Measurements from ENCODE around the gene CLN6. TPM values are rescaled to one million over a fixed set of nuclear protein-coding genes. Genes with fewer than 3 reads are reported as not detected.

The CLN6 gene
- polyA plus RNA-seq, 1 experiment = 25.4 TPM

DNA sequence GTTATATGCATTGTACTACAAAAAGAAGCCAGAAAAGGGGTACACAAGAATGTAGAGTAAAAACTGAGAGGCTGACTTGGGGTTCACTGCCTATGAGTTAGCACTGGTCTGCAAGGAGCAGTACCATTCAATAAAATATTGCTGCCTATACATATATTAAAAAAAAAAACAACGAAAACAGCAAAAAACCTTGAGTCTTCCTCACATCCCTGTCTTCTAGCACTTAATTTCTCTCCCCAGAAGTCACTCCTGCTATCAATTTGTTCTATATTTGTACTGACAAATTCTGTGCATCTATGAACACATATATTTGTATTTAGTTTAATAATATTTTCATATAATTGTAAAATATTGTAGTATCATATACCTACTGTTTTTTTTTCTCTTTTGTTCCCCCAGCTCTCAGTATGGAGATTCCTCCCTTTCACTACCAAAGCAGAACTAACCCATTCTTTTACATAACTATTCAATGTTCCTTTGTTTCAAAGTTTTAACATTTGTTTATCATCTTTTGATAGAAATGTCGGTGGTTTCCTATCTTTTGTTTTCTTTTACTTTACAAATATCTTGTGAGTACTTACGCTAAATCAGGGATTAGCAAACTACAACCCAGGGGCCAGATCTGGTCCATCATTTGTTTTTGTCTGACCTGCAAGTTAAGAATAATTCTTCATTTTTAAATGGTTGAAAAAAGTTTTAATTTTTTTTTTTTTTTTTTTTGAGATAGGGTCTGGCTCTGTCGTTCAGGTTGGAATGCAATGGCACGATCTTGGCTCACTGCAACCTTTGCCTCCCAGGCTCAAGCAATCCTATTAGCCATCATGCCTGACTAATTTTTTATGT lies 33.2 kb upstream of the CLN6 start:
- no peaks in the 10 kb centered on the region for H3K36me3 ChIP-seq (ENCODE audit: control insufficient read depth, insufficient read depth, low read length)
- ChIA-PET CTCF (interaction anchor here (2.0 kb wide), 1 partner anchor 10 kb away, joined by 5 read pairs; no protein-coding TSS in a partner anchor), POLR2A (interaction anchor here (0.8 kb wide), 1 partner anchor 10 kb away, joined by 5 read pairs; no protein-coding TSS in a partner anchor)
- TF ChIP-seq, protein P1, sequence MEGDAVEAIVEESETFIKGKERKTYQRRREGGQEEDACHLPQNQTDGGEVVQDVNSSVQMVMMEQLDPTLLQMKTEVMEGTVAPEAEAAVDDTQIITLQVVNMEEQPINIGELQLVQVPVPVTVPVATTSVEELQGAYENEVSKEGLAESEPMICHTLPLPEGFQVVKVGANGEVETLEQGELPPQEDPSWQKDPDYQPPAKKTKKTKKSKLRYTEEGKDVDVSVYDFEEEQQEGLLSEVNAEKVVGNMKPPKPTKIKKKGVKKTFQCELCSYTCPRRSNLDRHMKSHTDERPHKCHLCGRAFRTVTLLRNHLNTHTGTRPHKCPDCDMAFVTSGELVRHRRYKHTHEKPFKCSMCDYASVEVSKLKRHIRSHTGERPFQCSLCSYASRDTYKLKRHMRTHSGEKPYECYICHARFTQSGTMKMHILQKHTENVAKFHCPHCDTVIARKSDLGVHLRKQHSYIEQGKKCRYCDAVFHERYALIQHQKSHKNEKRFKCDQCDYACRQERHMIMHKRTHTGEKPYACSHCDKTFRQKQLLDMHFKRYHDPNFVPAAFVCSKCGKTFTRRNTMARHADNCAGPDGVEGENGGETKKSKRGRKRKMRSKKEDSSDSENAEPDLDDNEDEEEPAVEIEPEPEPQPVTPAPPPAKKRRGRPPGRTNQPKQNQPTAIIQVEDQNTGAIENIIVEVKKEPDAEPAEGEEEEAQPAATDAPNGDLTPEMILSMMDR (IDR thresholded peaks at IDR 0.05; ENCODE audit: insufficient read depth, low read depth, low read length) = no peak
- DNase-seq (ENCODE audit: low read depth) = no peak
- H3K27me3 ChIP-seq (ENCODE audit: control insufficient read depth, insufficient read depth, low read length) = no peaks in the 10 kb centered on the region
- H3K4me3 ChIP-seq (ENCODE audit: low read depth, low read length) = no peak overlapping the region

DNA sequence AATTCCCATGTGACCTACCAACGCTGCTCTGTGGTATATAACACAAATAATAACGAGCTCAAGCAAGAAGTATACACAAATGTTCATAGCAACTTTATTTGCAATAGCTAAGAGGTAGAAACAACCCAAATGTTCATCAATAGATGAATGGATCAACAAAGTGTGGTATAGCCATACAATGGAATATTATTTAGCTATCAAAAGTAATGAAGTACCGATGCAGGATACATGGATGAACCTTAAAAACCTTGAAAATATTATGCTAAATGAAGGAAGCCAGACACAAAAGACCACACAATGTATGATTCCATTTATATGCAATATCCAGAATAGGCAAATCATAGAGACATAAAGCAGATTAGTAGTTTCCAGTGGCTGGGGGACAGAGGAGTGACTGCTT lies 32.5 kb upstream of the CLN6 start:
- DNase-seq (ENCODE audit: low read depth) = no peak
- no peaks in the 10 kb centered on the region for H3K36me3 ChIP-seq (ENCODE audit: control insufficient read depth, insufficient read depth, low read length)
- CTCF ChIA-PET = no interaction called here
- POLR2A ChIA-PET = interaction anchor here (0.8 kb wide), 1 partner anchor 11 kb away, joined by 5 read pairs; no protein-coding TSS in a partner anchor
- no peak overlapping the region for H3K4me3 ChIP-seq (ENCODE audit: low read depth, low read length)
- TF ChIP-seq, protein P1 (IDR thresholded peaks at IDR 0.05; ENCODE audit: insufficient read depth, low read depth, low read length) = no peak
- H3K27me3 ChIP-seq (ENCODE audit: control insufficient read depth, insufficient read depth, low read length) = no peaks in the 10 kb centered on the region

DNA sequence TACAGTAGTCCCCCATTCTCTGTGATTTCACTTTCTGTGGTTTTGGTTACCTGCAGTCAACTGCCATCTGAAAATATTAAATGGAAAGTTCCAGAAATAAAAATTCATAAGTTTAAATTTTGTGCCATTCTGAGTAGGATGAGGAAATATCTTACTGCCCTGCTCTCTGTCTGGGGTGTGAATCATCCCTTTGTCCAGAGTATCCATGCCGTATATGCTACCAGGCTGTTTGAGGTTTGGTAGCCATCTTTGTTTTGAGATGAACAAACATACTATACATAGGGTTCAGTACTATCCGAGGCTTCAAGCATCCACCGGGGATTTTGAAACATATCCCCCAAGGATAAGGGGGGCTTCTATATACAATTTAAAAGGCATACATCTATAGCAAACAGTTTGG lies 31.7 kb upstream of the CLN6 start:
- TF ChIP-seq, protein P1 (IDR thresholded peaks at IDR 0.05; ENCODE audit: insufficient read depth, low read depth, low read length) = no peak
- no peak for DNase-seq (ENCODE audit: low read depth)
- ChIA-PET CTCF (no interaction called here), POLR2A (no interaction called here)
- H3K4me3 ChIP-seq (ENCODE audit: low read depth, low read length) = no peak overlapping the region
- no peaks in the 10 kb centered on the region for H3K27me3 ChIP-seq (ENCODE audit: control insufficient read depth, insufficient read depth, low read length)
- H3K36me3 ChIP-seq (ENCODE audit: control insufficient read depth, insufficient read depth, low read length) = no peaks in the 10 kb centered on the region

DNA sequence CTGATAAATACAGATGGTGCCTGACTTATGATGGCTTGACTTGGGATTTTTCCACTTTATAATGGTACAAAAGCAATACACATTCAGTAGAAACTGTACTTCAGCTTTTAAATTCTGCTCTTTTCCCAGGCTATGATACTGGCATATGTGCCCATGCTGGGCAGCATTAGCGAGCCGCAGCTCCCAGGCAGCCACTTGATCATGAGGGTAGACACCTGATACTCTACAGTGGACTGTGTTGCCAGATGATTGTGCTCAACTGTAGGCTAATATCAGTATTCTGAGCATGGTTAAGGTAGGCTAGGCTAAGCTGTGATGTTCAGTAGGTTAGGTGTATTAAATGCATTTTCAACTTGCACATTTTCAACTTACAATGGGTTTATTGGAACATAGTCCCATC lies 30.4 kb upstream of the CLN6 start:
- ChIA-PET CTCF (interaction anchor here (0.7 to 2.3 kb wide), 3 partner anchors 11 to 47 kb away, joined by 3 to 6 read pairs (median 3); no protein-coding TSS in a partner anchor), POLR2A (no interaction called here)
- TF ChIP-seq, protein P1 (IDR thresholded peaks at IDR 0.05; ENCODE audit: insufficient read depth, low read depth, low read length) = no peak
- Histone ChIP-seq H3K27me3 (ENCODE audit: control insufficient read depth, insufficient read depth, low read length) (no peaks in the 10 kb centered on the region), H3K4me3 (ENCODE audit: low read depth, low read length) (no peak overlapping the region), H3K36me3 (ENCODE audit: control insufficient read depth, insufficient read depth, low read length) (no peaks in the 10 kb centered on the region)
- DNase-seq (ENCODE audit: low read depth) = no peak

DNA sequence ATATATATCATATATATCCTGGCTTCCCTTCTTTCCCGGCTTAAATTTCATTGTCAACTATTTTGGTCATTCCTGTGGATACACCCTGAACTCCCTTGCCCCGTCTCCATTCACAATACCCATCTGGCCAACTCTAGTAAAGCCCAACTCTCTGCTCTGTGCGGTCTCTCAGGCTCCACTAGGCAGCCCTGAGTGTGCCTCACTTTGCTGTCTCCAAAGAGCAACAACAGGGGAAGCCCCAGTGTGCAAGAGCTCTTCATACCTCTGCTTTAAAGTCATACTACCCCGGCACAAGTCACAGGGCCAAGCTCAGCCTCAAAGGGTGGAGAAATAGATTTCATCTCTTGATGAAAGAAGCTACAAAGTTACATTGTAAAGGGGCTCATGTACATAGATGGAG lies 29.2 kb upstream of the CLN6 start:
- H3K4me3 ChIP-seq (ENCODE audit: low read depth, low read length) = no peak overlapping the region
- TF ChIP-seq, protein P1 (IDR thresholded peaks at IDR 0.05; ENCODE audit: insufficient read depth, low read depth, low read length) = no peak
- DNase-seq (ENCODE audit: low read depth) = no peak
- POLR2A ChIA-PET = no interaction called here
- no peaks in the 10 kb centered on the region for H3K36me3 ChIP-seq (ENCODE audit: control insufficient read depth, insufficient read depth, low read length)
- CTCF ChIA-PET = interaction anchor here (0.6 to 2.3 kb wide), 4 partner anchors 19 to 107 kb away, joined by 3 to 6 read pairs (median 4); partner anchors contain the start of gene FEM1B
- H3K27me3 ChIP-seq (ENCODE audit: control insufficient read depth, insufficient read depth, low read length) = no peaks in the 10 kb centered on the region

Data from BJ (cell line).